Parathyroid adenoma (tissue), 2 donors: Measurements from ENCODE around the gene ITFG1.
"Not testable (repeated sequence)": the region's sequence is repeated elsewhere in the genome, so short reads cannot be mapped to it uniquely, and the experiment has no call there.

Experiments
- H2AFZ ChIP-seq: fragments of 300-600 bp; sonication (generic); one replicate; pipeline ENCODE4 v1.7.0; 2017; ENCODE audit warnings: antibody characterized with exemption, mild to moderate bottlenecking
- H3K27ac ChIP-seq: fragments of 300-600 bp; sonication (generic); one replicate; pipeline ENCODE4 v1.7.0; 2017
- H3K27me3 ChIP-seq: fragments of 300-600 bp; sonication (generic); one replicate; pipeline ENCODE4 v1.7.0; 2017; ENCODE audit warnings: low read length; ENCODE audit not compliant: control insufficient read depth, insufficient read depth
- H3K36me3 ChIP-seq: fragments of 300-600 bp; sonication (generic); one replicate; pipeline ENCODE4 v1.7.0; 2017; ENCODE audit warnings: low read length; ENCODE audit not compliant: control insufficient read depth, insufficient read depth
- H3K4me1 ChIP-seq: fragments of 300-600 bp; sonication (generic); one replicate; pipeline ENCODE4 v1.7.0; 2017; ENCODE audit warnings: control low read depth
- H3K4me2 ChIP-seq: fragments of 300-600 bp; sonication (generic); one replicate; pipeline ENCODE4 v1.7.0; 2017; ENCODE audit warnings: low read length
- H3K4me3 ChIP-seq: fragments of 300-600 bp; sonication (generic); one replicate; pipeline ENCODE4 v1.7.0; 2017; ENCODE audit warnings: low read depth, low read length
- H3K79me2 ChIP-seq: fragments of 300-600 bp; sonication (generic); one replicate; pipeline ENCODE4 v1.7.0; 2017; ENCODE audit warnings: control low read depth
- H3K9ac ChIP-seq: fragments of 300-600 bp; sonication (generic); one replicate; pipeline ENCODE4 v1.7.0; 2017; ENCODE audit warnings: mild to moderate bottlenecking
- H3K9me3 ChIP-seq: fragments of 300-600 bp; sonication (generic); one replicate; pipeline ENCODE4 v1.7.0; 2017; ENCODE audit warnings: low read length; ENCODE audit not compliant: control insufficient read depth
- TF ChIP-seq, protein P1 (sequence below): fragments of 300-600 bp; sonication (generic); IDR thresholded peaks from one replicate; pipeline ENCODE4 v1.7.0; 2017; ENCODE audit warnings: antibody characterized with exemption, mild to moderate bottlenecking
- donor health status: primary hyperparathyroidism.

Gene ITFG1

DNA sequence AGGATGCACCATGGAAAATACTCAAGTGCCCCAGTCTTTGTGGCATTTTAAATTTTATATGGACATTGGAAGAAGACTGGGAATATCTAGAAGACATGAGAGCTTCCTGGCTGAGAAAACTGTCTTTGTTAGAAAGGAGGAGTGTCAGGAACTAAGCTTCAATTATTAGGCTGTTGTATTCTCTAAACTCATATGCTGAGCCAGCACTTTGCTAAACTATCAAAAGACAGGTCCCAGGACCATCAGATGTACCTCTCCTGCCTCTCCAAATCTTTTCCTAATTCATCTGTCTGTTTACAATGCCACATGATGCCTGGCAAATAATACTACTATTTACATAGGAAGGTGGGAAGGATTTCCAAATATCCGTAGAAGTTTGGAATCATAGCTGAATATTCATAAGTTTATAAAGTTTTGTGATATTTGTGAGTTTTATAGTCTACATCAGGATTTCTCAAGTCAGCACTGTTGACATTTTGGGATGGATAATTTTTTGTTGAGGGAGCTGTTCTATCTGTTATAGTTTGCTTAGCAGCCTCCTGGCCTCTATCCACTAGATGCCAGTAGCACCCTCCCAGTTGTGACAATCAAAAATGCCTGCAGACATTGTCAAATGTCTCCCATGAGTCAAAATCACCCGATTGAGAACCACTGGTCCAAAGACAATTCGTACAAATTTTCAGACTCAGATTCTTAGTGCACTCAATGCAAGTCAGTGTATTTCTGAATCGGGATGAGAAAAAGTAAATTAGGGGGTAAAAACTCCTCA is 255.9 kb downstream of the ITFG1 start:
- Histone ChIP-seq H3K4me1 (no peaks in the 10 kb centered on the region), H3K27ac (no peak overlapping the region), H3K4me2 (no peak overlapping the region), H3K4me3 (no peak overlapping the region), H3K9me3 (no peaks in the 10 kb centered on the region), H3K9ac (no peak overlapping the region), H3K79me2 (no peaks in the 10 kb centered on the region), H2AFZ (no peak overlapping the region), H3K36me3 (no peaks in the 10 kb centered on the region), H3K27me3 (no peaks in the 10 kb centered on the region)
- TF ChIP-seq, protein P1, sequence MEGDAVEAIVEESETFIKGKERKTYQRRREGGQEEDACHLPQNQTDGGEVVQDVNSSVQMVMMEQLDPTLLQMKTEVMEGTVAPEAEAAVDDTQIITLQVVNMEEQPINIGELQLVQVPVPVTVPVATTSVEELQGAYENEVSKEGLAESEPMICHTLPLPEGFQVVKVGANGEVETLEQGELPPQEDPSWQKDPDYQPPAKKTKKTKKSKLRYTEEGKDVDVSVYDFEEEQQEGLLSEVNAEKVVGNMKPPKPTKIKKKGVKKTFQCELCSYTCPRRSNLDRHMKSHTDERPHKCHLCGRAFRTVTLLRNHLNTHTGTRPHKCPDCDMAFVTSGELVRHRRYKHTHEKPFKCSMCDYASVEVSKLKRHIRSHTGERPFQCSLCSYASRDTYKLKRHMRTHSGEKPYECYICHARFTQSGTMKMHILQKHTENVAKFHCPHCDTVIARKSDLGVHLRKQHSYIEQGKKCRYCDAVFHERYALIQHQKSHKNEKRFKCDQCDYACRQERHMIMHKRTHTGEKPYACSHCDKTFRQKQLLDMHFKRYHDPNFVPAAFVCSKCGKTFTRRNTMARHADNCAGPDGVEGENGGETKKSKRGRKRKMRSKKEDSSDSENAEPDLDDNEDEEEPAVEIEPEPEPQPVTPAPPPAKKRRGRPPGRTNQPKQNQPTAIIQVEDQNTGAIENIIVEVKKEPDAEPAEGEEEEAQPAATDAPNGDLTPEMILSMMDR: no peak

DNA sequence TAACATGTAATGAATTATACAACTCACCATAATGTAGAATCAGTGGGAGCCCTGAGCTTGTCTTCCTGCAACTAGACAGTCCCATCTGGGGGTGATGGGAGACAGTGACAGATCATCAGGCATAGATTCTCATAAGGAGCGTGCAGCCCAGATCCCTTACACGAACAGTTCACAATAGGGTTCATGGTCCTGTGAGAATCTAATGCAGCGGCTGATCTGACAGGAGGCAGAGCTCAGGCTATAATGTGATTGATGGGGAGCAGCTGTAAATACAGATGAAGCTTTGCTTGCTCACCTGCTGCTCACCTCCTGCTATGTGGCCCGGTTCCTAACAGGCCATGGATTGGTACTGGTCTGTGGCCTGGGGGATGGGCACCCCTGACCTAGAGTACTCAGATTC is 257.4 kb downstream of the ITFG1 start:
- H3K9ac ChIP-seq, H3K79me2 ChIP-seq, H2AFZ ChIP-seq, H3K4me1 ChIP-seq, H3K4me2 ChIP-seq, H3K27ac ChIP-seq, H3K27me3 ChIP-seq, H3K36me3 ChIP-seq, H3K4me3 ChIP-seq, H3K9me3 ChIP-seq: not testable (repeated sequence)

DNA sequence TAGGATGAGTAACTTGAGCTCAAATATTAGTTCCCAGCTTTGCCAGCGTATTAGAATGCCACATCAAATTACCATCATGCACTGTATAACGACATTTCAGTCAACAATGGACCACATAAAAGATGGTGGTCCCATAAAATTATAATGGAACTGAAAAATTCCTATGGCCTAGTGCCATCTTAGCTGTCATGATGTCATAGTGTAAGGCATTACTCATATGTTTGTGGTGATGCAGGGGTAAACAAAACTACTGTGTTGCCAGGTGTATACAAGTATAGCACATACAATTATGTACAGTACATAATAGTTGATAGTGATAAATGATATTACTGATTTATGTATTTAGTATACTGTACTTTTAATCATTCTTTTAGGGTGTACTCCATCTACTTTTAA is 262.7 kb downstream of the ITFG1 start:
- H2AFZ ChIP-seq: no peak overlapping the region
- H3K9me3 ChIP-seq: no peaks in the 10 kb centered on the region
- no peak overlapping the region for H3K9ac ChIP-seq
- no peaks in the 10 kb centered on the region for H3K4me1 ChIP-seq
- H3K36me3 ChIP-seq: no peaks in the 10 kb centered on the region
- TF ChIP-seq, protein P1: no peak
- no peaks in the 10 kb centered on the region for H3K79me2 ChIP-seq
- no peaks in the 10 kb centered on the region for H3K27me3 ChIP-seq
- no peak overlapping the region for H3K27ac ChIP-seq
- H3K4me2 ChIP-seq: no peak overlapping the region
- no peak overlapping the region for H3K4me3 ChIP-seq

- TF ChIP-seq, protein P1: no peak
- no peaks in the 10 kb centered on the region for H3K4me1 ChIP-seq
Observed at GRCh38 chr16:47197536-47198179, 263.2 kb downstream of the ITFG1 start.

DNA sequence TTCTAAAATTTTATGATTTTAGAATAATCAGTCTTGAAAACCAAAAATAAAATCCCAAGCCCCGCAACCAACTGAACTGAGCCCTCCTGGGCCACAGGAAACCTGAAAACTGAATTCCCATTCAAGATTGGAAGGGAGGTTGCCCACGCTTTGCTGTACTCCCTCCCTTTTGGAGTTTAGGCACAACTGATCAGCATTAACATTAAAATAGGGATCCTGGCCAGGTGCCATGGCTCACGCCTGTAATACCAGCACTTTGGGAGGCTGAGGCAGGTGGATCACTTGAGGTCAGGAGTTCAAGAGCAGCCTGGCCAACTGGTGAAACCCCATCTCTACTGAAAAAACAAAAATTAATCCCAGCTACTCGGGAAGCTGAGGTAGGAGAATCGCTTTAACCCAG is 264.4 kb downstream of the ITFG1 start:
- Histone ChIP-seq H3K27ac (no peak overlapping the region), H3K79me2 (no peaks in the 10 kb centered on the region), H3K4me1 (no peaks in the 10 kb centered on the region), H3K36me3 (no peaks in the 10 kb centered on the region), H3K9ac (no peak overlapping the region), H3K27me3 (no peaks in the 10 kb centered on the region), H3K9me3 (no peaks in the 10 kb centered on the region), H3K4me2 (no peak overlapping the region), H2AFZ (no peak overlapping the region), H3K4me3 (no peak overlapping the region)
- TF ChIP-seq, protein P1: no peak

More at GRCh38 chr16:47197536-47198179, 263.2 kb downstream of the ITFG1 start:
- Histone ChIP-seq H3K4me2 (no peak overlapping the region), H3K27me3 (no peaks in the 10 kb centered on the region), H3K4me3 (no peak overlapping the region), H3K9ac (no peak overlapping the region), H3K79me2 (no peaks in the 10 kb centered on the region), H3K9me3 (no peaks in the 10 kb centered on the region), H3K27ac (no peak overlapping the region), H2AFZ (no peak overlapping the region), H3K36me3 (no peaks in the 10 kb centered on the region)
